C4-2B (cell line): ENCODE measurements around the gene EPN3.

ENCODE experiments used
- H3K27ac ChIP-seq: fragments of 450-650 bp; 2 replicates; pipeline ENCODE4 v1.5.1; 2017
- ZFX ChIP-seq: fragments of 450-650 bp; IDR thresholded peaks from 2 replicates; pipeline ENCODE4 v1.6.1; 2017
- TF ChIP-seq, protein P1 (sequence below): fragments of 450-650 bp; conservative IDR thresholded peaks from 2 replicates; pipeline ENCODE4 v1.5.1; 2017; ENCODE audit warnings: mild to moderate bottlenecking

The EPN3 gene

DNA sequence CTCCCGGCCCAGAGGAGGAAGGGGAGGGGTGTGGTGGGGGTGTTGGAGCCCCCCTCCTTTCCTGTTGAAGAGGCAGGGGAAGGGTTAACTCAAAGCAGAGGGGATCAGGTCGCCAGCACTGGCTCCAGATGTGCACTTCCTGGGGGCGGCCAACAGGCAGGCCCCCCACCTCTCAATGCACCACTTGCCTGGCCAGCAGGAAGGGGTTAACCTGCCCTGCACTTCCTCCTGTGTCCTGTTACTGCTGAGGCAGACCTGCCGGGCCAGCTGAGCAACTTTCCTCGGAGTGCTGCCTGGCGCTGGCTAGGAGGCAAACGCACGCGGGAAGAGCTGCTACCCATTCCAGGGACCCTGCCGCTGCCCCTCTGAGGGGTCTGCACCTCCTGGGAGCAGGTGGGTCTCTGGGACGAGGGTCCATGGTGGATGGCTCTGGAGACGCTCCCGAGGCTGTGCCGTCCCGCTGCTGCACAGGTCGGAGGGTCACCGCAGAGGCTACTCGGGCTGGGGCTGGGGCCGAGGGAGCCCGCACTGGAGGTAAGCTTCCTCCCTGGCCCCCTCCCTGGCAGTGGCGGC, at the start of gene EPN3:
Gene EPN3, plus strand, starts transcription at position 284 of the 573 bp plus-strand sequence. CDS start 3,822 bp downstream, outside the sequence.
- TF ChIP-seq, protein P1, sequence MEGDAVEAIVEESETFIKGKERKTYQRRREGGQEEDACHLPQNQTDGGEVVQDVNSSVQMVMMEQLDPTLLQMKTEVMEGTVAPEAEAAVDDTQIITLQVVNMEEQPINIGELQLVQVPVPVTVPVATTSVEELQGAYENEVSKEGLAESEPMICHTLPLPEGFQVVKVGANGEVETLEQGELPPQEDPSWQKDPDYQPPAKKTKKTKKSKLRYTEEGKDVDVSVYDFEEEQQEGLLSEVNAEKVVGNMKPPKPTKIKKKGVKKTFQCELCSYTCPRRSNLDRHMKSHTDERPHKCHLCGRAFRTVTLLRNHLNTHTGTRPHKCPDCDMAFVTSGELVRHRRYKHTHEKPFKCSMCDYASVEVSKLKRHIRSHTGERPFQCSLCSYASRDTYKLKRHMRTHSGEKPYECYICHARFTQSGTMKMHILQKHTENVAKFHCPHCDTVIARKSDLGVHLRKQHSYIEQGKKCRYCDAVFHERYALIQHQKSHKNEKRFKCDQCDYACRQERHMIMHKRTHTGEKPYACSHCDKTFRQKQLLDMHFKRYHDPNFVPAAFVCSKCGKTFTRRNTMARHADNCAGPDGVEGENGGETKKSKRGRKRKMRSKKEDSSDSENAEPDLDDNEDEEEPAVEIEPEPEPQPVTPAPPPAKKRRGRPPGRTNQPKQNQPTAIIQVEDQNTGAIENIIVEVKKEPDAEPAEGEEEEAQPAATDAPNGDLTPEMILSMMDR = no peak
- TF ChIP-seq ZFX = no peak
- peak within 1 kb of the TSS; percentile 100 for H3K27ac ChIP-seq

DNA sequence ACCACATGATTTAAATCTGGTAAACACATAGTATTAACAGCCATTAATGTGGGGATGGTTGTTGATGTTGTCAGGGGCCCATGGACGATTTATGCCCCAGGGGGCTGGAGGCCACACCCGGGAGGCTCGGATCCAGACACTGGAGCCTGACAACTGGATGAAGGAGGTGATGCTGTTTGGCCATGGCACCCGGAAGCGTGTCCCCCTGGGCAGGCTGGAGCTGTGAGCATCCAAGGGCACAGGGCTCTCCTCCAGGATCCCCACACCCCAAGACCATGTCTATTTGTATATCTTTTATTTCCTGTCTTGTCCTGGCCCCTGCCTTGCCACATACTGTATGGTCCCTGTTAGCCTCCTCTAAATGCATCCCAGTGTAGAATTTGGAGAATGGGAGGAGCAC, 49.3 kb upstream of the EPN3 start:
- H3K27ac ChIP-seq = no peak overlapping the region
- TF ChIP-seq ZFX = no peak
- TF ChIP-seq, protein P1 = no peak

DNA sequence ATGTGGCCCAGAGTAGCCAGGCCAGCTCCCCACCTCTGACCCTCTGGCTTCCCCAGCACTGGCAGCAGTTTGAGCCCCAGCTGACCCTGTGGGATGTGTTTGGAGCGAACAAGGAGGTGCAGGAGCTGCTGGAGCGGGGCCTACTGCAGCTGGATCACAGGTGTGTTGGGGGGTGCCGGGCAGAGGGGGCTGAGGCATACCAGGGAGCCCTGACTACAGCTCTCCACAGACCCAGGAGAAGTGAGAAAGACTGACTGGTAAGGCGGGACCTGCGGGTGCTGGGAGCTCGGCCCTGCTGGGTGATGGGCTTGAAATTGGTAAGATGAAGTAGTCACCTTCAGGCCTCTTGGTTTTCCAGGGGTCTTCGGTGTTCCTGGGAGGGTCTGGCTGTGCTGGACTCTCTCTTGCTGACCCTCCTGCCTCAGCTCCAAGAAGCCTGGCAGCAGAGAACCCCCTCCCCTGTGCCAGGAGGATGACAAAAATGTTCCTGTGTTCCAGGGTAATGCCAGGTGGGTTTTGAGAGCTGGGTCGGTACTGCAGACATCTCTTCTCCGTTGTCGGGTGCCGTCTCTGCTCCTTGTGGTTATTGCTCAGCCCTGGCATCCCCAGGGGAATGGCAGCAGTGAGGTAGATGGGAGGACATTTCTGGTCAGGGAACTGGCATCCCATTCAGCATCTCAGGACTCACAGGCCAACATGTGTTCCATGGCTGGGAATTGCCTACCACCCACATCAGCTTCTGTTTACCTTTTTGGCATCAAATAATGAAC, 48.0 kb upstream of the EPN3 start:
- no peak overlapping the region for H3K27ac ChIP-seq
- TF ChIP-seq, protein P1 = no peak
- no peak for TF ChIP-seq ZFX

DNA sequence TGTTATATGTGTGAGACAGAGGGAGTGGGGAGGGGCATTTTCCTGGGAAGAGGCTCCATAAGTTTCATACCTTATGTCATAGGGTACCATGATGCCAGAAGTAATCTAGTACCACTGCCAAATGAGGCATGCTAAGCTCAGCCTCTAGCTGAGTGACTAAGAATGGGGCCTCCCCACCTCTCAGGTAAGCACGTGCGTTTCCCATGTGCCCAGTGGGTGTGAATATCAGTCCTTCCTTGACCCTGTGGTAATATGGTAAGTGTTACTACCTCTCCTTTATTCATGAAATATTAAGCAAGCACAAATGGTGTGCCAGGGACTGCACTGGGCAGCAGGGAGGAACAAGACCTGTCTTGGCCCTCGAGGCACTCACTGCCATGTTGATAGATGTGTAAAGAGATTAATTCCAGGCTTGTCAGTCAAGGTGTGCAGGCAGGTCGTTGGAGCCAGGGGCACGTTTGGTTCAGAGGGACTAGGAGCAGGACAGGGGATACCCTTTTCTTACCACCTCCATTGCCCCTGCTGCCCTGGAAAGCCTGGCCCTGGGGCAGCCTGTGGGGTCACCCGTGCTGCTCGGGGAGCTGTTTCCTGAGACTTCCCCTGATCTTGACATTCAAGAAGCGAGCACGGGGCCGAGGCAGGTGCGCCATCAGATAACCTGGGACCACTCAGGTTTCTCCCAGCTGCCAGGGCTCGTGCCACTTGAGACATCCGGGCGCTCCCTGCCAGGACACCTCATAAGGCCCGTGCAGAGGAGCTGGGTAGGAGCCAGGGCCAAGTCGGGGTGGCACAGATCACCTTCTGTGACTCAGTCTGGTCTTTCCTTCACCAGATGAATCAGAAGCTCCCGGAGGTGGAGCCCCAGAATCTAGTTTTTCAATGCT, 45.1 kb upstream of the EPN3 start:
- TF ChIP-seq ZFX = no peak
- TF ChIP-seq, protein P1 = no peak
- H3K27ac ChIP-seq = no peak overlapping the region

DNA sequence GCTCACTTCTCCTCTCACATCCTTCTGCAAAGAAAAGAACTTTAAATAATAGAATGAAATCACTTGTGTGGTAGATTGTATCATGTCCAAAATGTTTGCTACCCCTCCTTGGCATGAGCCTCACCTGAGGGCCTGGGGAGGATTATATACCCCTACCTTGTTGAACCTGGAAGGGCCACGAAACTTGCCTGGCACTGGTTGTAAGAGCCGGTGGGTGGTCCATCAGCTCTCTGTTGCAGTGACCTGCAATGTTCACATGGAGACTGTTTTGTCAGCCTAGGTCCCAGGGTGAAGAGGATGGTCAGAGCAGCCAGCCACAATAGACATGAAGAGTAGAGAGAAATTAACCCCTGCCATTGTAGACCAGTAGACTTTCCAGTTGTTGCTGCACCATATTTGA, 43.7 kb upstream of the EPN3 start:
- no peak for TF ChIP-seq ZFX
- TF ChIP-seq, protein P1 = no peak
- H3K27ac ChIP-seq = no peak overlapping the region

DNA sequence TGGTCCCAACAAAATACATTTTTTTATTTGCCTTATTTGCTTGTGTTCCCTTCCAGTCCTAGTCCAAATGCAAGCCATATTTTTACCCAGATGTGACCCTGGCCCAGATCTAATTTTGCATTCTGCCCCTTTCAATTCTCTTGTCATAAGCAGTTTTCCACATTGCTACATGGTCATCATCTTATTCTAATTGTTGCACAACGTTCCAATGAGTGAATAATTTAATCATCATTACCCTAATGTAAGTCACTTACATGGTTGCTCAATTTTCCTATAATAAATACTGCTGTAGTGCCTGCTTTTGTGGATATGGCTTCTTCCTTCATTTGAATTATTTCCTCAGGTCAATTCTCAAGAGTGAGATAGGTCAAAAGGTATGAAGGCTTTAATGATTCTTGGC, 41.0 kb upstream of the EPN3 start:
- no peak overlapping the region for H3K27ac ChIP-seq
- TF ChIP-seq ZFX = no peak
- TF ChIP-seq, protein P1 = no peak
